ENCODE results near the gene LCTL.

DNA sequence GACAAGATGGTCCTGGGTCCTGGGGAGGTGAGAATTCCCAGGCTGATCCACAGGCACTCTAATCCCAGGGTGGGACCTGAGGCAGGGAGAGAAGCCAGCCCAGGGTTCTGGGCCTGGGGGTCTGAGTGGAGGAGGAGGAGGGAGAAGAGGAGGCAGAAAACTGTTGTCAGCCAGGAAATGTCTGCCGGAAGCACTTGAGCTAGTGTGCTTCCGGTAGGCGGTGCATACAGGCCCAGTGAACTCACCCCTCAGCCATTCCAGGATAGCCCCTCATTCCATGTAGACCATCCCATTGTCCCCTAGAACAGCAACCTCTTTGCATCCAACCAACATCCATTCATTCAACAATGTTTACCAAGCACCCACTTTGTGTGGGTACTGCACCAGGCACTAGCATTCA is 47.9 kb upstream of the LCTL start:
- no peak for TF ChIP-seq EZH2phosphoT487 (IDR thresholded peaks at IDR 0.05; ENCODE audit: low read depth)
- TF ChIP-seq, protein P1, sequence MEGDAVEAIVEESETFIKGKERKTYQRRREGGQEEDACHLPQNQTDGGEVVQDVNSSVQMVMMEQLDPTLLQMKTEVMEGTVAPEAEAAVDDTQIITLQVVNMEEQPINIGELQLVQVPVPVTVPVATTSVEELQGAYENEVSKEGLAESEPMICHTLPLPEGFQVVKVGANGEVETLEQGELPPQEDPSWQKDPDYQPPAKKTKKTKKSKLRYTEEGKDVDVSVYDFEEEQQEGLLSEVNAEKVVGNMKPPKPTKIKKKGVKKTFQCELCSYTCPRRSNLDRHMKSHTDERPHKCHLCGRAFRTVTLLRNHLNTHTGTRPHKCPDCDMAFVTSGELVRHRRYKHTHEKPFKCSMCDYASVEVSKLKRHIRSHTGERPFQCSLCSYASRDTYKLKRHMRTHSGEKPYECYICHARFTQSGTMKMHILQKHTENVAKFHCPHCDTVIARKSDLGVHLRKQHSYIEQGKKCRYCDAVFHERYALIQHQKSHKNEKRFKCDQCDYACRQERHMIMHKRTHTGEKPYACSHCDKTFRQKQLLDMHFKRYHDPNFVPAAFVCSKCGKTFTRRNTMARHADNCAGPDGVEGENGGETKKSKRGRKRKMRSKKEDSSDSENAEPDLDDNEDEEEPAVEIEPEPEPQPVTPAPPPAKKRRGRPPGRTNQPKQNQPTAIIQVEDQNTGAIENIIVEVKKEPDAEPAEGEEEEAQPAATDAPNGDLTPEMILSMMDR (IDR thresholded peaks at IDR 0.05; ENCODE audit: low read depth, low read length): no peak
